Fibroblast of the aortic adventitia (primary cell): ENCODE data around the gene INTS7. TPM values are rescaled to one million over a fixed set of nuclear protein-coding genes. Genes with fewer than 3 reads are reported as not detected.

ENCODE experiments used
- DNase-seq: peaks from one replicate; pipeline ENCODE4 v3.0.0-alpha.2; 2010; ENCODE audit warnings: low read depth
- H3K4me3 ChIP-seq: 2 replicates; pipeline ENCODE4 v1.5.1; 2011; ENCODE audit warnings: low read depth, mild to moderate bottlenecking, control low read depth, low read length, moderate library complexity
- CTCF ChIP-seq: IDR thresholded peaks from 2 replicates; pipeline ENCODE4 v1.5.1; 2011; ENCODE audit warnings: mild to moderate bottlenecking, low read length, control low read depth, inconsistent platforms; ENCODE audit not compliant: insufficient read depth
- total RNA-seq: library from RNA; depleted of rRNA; stranded (reverse); fragments of >200 nt; gene quantifications from 2 replicates; pipeline ENCODE4 v1.2.3, GENCODE V29; 2012; ENCODE audit warnings: low replicate concordance

Gene INTS7
- total RNA-seq, 1 donor: 34.7 TPM

GRCh38 chr1:211900441-211900840 is 134.9 kb downstream of the INTS7 start:
- no peak for DNase-seq
- no peak for TF ChIP-seq CTCF
- no peak overlapping the region for H3K4me3 ChIP-seq

DNA sequence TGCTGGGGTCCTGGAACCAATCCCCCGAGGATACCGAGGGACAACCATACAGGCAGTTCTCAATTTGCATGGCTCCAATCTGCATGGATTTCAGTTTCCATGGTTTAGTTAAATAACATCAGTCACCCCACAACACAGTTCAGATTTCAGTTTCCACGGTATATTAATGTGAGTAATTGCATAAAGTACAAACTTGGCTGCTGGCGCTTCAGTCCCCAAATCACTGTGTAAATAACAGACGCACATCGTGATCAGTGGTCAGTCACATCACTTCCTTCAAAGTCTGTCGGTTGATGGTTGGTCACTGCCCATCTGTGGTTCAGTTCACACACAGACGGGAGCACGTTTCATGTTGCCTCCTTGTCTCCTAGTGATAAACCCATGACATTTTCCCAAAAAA is 138.4 kb downstream of the INTS7 start:
- DNase-seq: no peak
- no peak overlapping the region for H3K4me3 ChIP-seq
- TF ChIP-seq CTCF: no peak

DNA sequence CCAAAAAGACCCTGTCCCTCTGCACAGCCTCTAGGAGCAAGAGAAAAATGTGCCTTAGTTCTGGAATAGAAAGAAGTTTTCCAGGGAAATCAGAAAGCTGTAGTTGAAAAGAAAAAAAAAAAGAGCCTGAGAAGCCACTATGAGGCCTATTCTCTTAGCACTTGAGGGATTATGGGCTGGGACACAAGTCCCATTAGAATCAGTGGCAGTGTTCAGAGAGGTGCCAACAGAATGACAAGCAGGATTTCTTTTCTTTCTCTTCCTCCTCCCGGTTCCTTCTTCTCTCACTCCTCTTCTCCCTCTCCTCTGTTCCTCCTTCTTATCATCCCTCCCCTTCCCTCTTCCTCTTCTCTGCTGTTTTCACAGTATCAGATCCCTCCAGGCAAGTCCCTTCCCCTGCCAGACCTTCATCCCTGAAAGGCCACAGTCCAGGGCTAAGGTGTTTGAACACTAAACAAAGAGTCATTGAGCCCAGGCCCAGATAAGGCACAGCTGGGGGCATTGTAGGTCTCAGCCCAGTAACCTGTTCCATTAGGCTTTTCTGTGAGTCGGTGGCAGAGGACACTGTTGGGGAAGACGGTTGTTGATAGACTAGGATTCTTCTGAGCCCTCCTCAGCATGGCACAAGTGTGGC is 140.1 kb downstream of the INTS7 start:
- no peak overlapping the region for H3K4me3 ChIP-seq
- no peak for DNase-seq
- TF ChIP-seq CTCF: no peak

DNA sequence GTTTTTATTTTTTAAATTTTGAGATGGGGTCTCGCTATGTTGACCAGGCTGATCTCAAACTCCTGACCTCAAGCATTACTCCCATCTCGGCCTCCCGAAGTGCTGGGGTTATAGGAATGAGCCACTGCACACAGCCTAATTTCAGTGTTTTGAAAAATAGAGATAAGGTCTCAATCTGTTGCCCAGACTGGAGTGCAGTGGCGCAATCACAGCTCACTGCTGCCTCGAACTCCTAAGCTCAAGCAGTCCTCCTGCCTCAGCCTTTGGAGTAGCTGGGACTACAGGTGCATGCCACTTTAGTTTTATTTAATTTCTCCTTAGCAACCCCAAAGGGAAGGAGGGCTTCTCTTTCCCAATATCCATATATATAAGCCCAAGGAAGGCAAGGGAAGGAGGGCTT is 141.0 kb downstream of the INTS7 start:
- H3K4me3 ChIP-seq: no peak overlapping the region
- no peak for DNase-seq
- TF ChIP-seq CTCF: no peak

DNA sequence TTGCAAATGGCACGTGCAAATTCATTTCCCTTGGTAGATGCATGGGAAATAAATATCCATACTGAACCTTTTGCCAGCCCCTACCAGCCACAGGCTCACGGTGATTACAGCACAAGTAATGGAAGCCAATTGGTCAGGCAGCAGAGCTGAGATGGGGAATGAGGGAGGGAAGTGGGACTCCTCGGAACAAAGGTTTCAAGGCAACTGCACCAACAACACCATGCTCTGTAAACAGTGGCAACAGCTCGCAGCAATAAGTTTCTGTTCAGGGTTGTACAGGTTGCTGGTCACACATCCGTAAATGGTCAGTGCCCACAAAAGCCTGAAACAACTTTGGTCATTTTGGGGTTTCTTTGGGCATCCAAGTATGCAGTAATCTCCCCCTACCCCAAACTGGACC is 142.1 kb downstream of the INTS7 start:
- no peak for DNase-seq
- H3K4me3 ChIP-seq: no peak overlapping the region
- no peak for TF ChIP-seq CTCF

DNA sequence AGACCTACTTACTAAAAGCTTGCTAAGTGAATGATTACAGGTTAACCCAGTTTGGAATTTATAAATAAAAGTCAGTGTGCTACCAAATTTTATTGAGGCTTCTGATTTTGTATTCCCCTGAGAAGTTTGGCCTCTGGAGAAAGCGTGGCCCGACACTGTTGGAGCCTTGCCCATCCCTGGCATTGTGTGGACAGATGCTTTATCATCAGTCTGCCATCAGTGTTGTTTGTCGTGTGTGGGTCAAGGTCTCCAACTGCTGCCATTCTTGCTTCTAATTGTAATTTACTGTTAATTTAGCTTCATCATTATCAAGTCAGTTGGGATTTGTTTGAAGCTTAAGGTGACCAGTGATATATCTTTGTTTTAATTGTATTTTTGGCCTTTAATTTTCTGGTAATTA is 142.8 kb downstream of the INTS7 start:
- no peak for TF ChIP-seq CTCF
- no peak for DNase-seq
- H3K4me3 ChIP-seq: no peak overlapping the region

DNA sequence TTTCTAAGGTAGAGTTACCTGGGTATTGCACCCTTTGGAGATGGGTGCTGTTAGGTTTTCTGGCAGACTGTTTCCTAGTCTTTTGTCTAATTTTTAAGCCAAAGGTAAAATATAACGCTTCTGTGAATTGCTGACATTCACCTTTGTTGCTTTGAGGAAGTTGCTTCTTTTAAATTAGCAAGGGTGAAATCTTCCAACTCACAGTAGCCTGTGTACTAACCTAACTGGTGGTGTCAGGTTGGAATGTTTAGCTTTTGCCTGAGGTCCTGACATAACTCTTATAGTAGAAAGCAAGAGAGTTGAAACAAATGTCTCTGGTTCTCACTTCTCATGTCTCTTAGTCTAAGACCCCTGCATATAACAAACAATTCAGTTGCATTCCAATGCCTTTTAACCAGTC is 143.6 kb downstream of the INTS7 start:
- TF ChIP-seq CTCF: no peak
- no peak for DNase-seq
- no peak overlapping the region for H3K4me3 ChIP-seq
